ENCODE results near the gene SLC7A6OS. TPM values are rescaled to one million over a fixed set of nuclear protein-coding genes. Genes with fewer than 3 reads are reported as not detected.

The SLC7A6OS gene
- total RNA-seq, 1 experiment from 2014 or later: 16.4 TPM

GRCh38 chr16:68332411-68333121 lies 21.8 kb upstream of the SLC7A6OS start:
- ChIA-PET RAD21 (ENCODE audit: low non-redundant PET in 1 of 2, low total read pairs in 2 of 2, uncharacterized antibody in 2 of 2, unreplicated experiment in 2 of 2) (no interaction called here), CTCF (no interaction called here), POLR2A (no interaction called here)
- ATAC-seq: no peak
- intact Hi-C loops (cut with micrococcal nuclease): no loop called here
- BruUV-seq (replicated peaks): no TSS peak
- no peaks in the 10 kb centered on the region for H4K20me1 ChIP-seq (ENCODE audit: insufficient read depth)
- DNase-seq (ENCODE audit: low read depth, low spot score): no peak
- no peaks in the 10 kb centered on the region for H3K27me3 ChIP-seq (ENCODE audit: insufficient read depth, low read length)
- no peaks in the 10 kb centered on the region for H3K9me2 ChIP-seq (ENCODE audit: insufficient read depth)
- TF ChIP-seq SP1 (IDR thresholded peaks at IDR 0.05; ENCODE audit: low read depth) (no peak), TCF7L2 (IDR thresholded peaks at IDR 0.05; ENCODE audit: borderline replicate concordance, extremely low read depth, insufficient read depth, insufficient read length) (no peak), EZH2phosphoT487 (IDR thresholded peaks at IDR 0.05; ENCODE audit: borderline replicate concordance) (no peak), FOSL1 (IDR thresholded peaks at IDR 0.05; ENCODE audit: low read depth) (no peak), CBX3 (IDR thresholded peaks at IDR 0.05; ENCODE audit: low read depth) (no peak), YY1 (IDR thresholded peaks at IDR 0.05; ENCODE audit: extremely low read depth, insufficient replicate concordance, low read depth, low read length) (no peak), ATF3 (IDR thresholded peaks at IDR 0.05) (no peak), RAD21 (IDR thresholded peaks at IDR 0.05; ENCODE audit: low read depth) (no peak), ZBTB33 (IDR thresholded peaks at IDR 0.05; ENCODE audit: extremely low read depth, insufficient replicate concordance, low read length) (no peak), EZH2 (IDR thresholded peaks at IDR 0.05) (no peak), SIN3A (IDR thresholded peaks at IDR 0.05; ENCODE audit: low read depth) (no peak), EGR1 (IDR thresholded peaks at IDR 0.05; ENCODE audit: low read depth) (no peak)
- H3K4me3 ChIP-seq (replicated peaks in 1 of 2; ENCODE audit: low read depth in 1 of 2, low read length in 2 of 2): no peak overlapping the region
- no peak overlapping the region for H2AFZ ChIP-seq (ENCODE audit: low read depth, low read length, poor library complexity, severe bottlenecking)
- H3K79me2 ChIP-seq (ENCODE audit: insufficient read depth, low read length): no peaks in the 10 kb centered on the region
- H3K4me1 ChIP-seq (ENCODE audit: control insufficient read depth in 1 of 2, insufficient read depth in 2 of 2, low read length in 2 of 2): peaks cover 6 to 7% of the 10 kb centered on the region in 2 experiments; a peak in 3 of 4 replicates
- peaks cover 4 to 12% of the 10 kb centered on the region in 2 experiments; a peak in 2 of 4 replicates for H3K36me3 ChIP-seq (ENCODE audit: control insufficient read depth in 1 of 2, insufficient read depth in 2 of 2, low read length in 2 of 2)
- no peak overlapping the region for H3K27ac ChIP-seq (ENCODE audit: low read depth, low read length)
- H3K9ac ChIP-seq (ENCODE audit: low read length): no peak overlapping the region
- H3K9me3 ChIP-seq (ENCODE audit: control insufficient read depth in 1 of 2, insufficient read depth in 1 of 2, low read depth in 1 of 2, low read length in 2 of 2): no peaks in the 10 kb centered on the region
- no peak overlapping the region for H3K4me2 ChIP-seq (ENCODE audit: low read length)
